22Rv1 (cell line): ENCODE results near the gene GMDS.

Source experiments
- H3K27ac ChIP-seq: fragments of 450-650 bp; 2 replicates; pipeline ENCODE4 v1.5.1; 2017
- ZFX ChIP-seq: fragments of 450-650 bp; IDR thresholded peaks from 2 replicates; pipeline ENCODE4 v1.6.1; 2017; ENCODE audit warnings: antibody characterized with exemption, borderline replicate concordance
- TF ChIP-seq, protein P1 (sequence below): fragments of 450-650 bp; IDR thresholded peaks from 2 replicates; pipeline ENCODE4 v1.5.1; 2017; ENCODE audit warnings: mild to moderate bottlenecking

GMDS gene

DNA sequence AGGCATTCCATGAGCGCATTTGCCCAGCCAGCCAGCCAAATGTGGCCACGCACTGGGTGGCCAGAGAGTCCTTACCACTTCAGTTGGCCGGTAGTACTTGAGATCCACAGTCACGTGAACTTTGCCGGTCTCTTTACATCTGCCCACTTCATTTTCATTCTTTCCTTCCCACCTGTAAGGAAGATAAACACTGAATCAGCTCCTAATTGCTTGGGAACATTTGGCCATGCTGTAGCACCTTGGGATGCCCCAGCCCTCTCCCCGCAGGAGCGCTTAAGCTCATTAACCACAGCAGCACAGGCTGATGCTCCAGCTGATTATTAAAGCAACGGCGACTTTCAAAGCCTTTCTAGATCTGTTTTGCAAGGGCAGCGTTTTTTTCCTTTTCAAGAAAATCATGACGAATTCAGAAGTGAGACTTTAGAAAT is 519.0 kb downstream of the GMDS start:
- TF ChIP-seq, protein P1, sequence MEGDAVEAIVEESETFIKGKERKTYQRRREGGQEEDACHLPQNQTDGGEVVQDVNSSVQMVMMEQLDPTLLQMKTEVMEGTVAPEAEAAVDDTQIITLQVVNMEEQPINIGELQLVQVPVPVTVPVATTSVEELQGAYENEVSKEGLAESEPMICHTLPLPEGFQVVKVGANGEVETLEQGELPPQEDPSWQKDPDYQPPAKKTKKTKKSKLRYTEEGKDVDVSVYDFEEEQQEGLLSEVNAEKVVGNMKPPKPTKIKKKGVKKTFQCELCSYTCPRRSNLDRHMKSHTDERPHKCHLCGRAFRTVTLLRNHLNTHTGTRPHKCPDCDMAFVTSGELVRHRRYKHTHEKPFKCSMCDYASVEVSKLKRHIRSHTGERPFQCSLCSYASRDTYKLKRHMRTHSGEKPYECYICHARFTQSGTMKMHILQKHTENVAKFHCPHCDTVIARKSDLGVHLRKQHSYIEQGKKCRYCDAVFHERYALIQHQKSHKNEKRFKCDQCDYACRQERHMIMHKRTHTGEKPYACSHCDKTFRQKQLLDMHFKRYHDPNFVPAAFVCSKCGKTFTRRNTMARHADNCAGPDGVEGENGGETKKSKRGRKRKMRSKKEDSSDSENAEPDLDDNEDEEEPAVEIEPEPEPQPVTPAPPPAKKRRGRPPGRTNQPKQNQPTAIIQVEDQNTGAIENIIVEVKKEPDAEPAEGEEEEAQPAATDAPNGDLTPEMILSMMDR: no peak
- TF ChIP-seq ZFX: no peak

DNA sequence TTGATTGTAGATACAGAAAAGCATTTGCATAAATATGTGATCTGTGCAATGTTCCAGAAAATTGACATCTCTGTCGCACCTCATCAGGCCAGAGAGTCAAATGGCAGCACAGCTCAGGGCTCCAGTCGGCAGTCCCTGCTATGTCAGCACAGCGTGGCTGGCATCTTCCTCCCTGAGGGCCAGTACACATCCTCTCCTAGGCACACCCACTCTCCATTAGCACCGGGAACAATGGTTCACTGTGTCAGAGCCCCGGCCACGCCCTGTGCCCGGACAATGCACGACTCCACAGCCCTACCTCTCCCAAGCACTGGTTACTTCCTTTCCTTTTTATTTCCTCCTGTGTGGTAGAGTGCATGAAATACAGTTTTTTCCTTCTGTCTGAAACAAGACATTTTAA is 520.8 kb downstream of the GMDS start:
- H3K27ac ChIP-seq: no peak overlapping the region

More for the DNA sequence above, 519.0 kb downstream of the GMDS start:
- no peak overlapping the region for H3K27ac ChIP-seq

DNA sequence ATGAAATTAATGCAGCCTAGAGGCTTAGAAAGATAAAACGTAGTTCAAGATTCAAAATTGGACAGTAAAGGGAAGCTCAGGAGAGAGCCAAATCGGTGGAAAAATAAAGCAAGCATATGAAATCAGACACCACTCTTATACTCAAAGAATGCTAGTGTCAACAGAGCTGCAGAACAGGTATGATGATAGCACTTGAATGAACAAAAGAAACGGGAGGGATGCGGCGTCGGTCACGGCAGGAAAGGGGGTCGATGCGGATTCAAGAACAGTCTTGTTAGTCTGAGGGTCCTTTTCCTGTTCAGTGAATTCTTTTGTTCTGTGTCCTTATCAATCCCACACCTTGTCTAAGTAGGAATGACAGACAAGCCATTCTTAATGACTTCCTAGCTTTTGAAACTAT is 521.3 kb downstream of the GMDS start:
- no peak overlapping the region for H3K27ac ChIP-seq
- TF ChIP-seq, protein P1: no peak
- no peak for TF ChIP-seq ZFX

More for the DNA sequence above, 520.8 kb downstream of the GMDS start:
- TF ChIP-seq, protein P1: no peak
- no peak for TF ChIP-seq ZFX

DNA sequence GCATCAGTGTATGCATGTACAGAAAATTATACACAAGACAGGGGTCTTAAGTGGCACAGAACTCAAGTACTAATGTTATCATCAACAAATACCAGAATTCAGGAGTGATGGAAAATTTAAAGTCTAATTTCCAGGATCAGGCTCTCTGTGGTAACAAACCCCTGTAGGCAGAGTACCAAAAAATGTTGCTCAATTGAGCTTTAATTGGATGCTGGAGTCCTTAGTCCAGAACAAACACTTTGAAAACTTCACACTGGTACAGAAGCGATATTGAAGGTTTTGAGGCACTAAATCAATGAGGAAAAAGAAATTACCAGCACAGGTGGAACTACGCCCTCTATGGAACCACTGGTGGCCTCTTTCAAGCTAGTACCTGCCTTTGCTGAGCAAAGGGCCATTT is 522.6 kb downstream of the GMDS start:
- no peak overlapping the region for H3K27ac ChIP-seq
- TF ChIP-seq ZFX: no peak
- TF ChIP-seq, protein P1: no peak

DNA sequence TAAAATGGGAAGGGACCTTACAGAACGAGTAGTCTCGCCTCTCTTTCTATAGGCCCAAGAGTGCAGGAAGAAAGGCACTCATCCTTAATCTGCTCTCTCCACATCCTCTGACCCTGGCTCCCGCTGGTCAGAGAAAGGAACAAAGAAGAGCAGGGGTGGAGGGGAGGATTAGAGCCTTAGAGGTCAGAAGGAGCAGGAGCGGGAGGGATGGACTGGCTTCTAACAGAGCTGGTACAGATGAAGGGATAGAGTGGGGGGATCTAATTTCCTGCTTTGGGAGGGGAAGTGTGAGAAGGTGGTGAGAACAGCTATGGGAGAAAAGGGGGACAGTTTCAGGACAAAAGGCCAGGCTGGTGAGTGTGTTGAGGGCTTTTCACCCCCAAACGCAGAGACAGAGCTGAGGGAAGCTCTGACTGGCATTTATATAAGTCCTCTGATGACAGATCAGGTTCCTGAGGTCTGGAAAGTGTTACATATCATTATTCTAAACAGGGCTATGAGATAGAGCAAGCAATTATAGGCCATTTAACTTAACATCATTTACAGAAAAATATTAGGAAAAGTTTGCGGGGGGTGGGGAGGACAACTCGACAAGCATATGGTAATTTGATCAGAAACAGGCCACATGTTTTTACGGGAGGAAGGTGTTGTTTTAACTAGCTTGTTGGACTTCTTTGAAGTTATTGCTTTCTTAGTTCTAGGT is 524.6 kb downstream of the GMDS start:
- H3K27ac ChIP-seq: no peak overlapping the region
- TF ChIP-seq, protein P1: no peak
- no peak for TF ChIP-seq ZFX

DNA sequence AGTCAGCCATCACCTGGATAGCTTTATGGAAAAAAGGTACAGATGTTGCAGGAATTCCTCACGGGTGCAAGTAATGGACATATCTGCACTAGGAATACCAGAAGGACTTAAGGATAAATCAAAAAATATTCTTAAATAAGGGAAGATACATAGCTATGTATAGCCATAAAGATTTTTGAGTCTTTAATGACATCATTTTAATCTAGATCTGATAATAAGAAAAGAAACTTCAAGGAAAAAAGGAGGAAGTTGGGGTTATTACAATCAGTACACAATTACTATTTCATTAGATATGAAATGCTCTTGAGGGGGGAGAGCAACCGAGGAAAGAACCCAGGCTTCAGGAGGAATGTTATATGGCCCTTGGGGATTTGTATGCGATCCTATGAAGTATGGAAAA is 525.5 kb downstream of the GMDS start:
- TF ChIP-seq ZFX: no peak
- TF ChIP-seq, protein P1: no peak
- H3K27ac ChIP-seq: no peak overlapping the region

DNA sequence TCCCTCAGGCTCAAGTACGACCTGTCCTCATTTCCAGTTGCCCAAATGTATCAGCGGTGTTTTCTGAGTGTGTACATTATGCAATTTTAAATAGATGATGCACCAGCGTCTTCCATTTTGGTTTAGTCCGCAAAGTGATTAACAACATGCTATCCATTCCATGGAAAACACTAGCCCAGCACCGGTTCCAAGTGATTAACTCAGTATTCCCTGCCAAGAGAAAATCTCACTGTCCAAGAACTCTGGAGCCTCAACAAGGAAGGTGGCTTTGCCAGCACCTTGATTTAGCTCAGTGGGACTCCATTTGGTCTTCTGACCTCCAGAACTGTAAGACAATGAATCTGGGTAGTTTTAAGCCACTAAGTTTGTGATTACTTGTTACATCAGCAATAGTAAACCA is 528.5 kb downstream of the GMDS start:
- TF ChIP-seq ZFX: no peak
- TF ChIP-seq, protein P1: no peak
- H3K27ac ChIP-seq: no peak overlapping the region
